Kidney epithelial cell (primary cell): ENCODE data around the gene HAPSTR1. TPM values are rescaled to one million over a fixed set of nuclear protein-coding genes. Genes with fewer than 3 reads are reported as not detected.

Source experiments
- DNase-seq: peaks from one replicate; pipeline ENCODE4 v3.0.0-alpha.2; 2010; ENCODE audit warnings: low read depth
- H3K27me3 ChIP-seq: 2 replicates; pipeline ENCODE4 v1.6.0; 2011; ENCODE audit warnings: low read length; ENCODE audit not compliant: control insufficient read depth, insufficient read depth
- H3K36me3 ChIP-seq: 2 replicates; pipeline ENCODE4 v1.5.1; 2011; ENCODE audit warnings: low read length; ENCODE audit not compliant: control insufficient read depth, insufficient read depth
- H3K4me3 ChIP-seq: 2 replicates; pipeline ENCODE4 v1.5.1; 2011; ENCODE audit warnings: low read depth, mild to moderate bottlenecking, control low read depth, low read length
- CTCF ChIP-seq: IDR thresholded peaks from 2 replicates; pipeline ENCODE4 v1.5.1; 2011; ENCODE audit warnings: mild to moderate bottlenecking, moderate library complexity, low read length, control low read depth, inconsistent platforms; ENCODE audit not compliant: insufficient read depth, poor library complexity, severe bottlenecking
- total RNA-seq: library from RNA; depleted of rRNA; stranded (reverse); fragments of >200 nt; gene quantifications from 2 replicates; pipeline ENCODE4 v1.2.3, GENCODE V29; 2015

HAPSTR1 gene
- total RNA-seq, 1 donor from 2014 or later, result 78.2 TPM

GRCh38 chr16:9091867-9092281, 430 bp downstream of the HAPSTR1 start:
- no peak for TF ChIP-seq CTCF
- no peaks in the 10 kb centered on the region for H3K27me3 ChIP-seq
- no peak for DNase-seq

DNA sequence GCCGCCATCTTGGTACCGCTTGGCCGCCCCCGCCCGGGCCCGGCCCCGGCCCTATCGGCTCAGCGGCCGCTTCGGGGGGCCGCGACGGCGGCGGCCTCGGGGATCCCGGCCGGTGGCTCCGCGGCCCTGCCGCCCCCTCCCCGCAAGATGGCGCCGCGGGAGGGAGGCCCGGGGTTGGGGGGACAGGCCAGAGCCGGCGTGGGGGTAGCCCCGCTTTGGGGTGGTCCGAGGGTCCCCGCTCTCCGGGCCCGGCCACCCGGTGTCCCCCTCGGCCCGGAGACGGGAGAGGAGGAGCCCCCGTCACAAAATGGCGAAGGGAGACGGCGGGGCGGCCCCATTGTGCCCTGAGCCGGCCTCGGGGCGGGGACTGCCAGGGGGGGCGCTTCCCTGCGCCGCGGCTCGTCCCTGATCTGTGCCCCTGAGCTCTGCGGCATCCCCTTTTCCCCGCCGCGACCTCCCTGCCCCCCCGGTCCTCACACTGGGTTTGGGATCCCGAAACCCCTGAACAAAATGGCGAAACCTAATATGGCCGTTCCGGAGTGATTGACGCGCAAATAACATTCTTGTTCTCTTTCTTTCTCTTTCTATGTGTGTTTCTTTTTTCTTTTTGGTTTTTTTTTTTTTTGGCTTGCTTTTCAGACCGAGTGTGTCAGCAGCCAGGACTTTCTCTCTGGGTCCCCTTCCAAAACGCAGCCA, 986 bp downstream of the HAPSTR1 start:
- TF ChIP-seq CTCF, result no peak
- no peak for DNase-seq

More at GRCh38 chr16:9091867-9092281, 430 bp downstream of the HAPSTR1 start:
- peak overlapping the region; percentile 65 for H3K4me3 ChIP-seq
- H3K36me3 ChIP-seq, result peaks cover 2% of the 10 kb centered on the region

DNA sequence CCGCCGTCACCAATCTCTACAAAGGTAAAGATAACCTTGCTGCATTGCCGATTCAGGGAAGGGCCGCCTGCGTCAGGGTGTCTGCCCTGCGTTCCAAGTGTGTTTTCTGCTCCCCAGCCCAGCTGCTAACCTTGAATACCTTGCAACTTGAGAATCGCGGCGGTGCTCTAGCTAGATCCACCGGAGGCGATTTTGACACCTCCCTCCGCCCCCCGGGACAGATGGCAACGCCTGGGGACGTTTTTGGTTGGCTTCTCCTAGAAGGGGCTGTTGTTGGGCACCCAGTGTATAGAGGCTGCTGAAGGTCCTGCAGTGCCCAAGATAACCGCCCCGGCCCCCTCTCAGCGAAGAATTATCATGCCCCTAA, 1.5 kb downstream of the HAPSTR1 start:
- no peak for DNase-seq
- Histone ChIP-seq H3K4me3 (peak overlapping the region; percentile 65), H3K27me3 (no peaks in the 10 kb centered on the region), H3K36me3 (peaks cover 2% of the 10 kb centered on the region)
- TF ChIP-seq CTCF, result no peak

More for the DNA sequence above, 986 bp downstream of the HAPSTR1 start:
- H3K27me3 ChIP-seq, result no peaks in the 10 kb centered on the region
- H3K4me3 ChIP-seq, result peak overlapping the region; percentile 65
- peaks cover 2% of the 10 kb centered on the region for H3K36me3 ChIP-seq

DNA sequence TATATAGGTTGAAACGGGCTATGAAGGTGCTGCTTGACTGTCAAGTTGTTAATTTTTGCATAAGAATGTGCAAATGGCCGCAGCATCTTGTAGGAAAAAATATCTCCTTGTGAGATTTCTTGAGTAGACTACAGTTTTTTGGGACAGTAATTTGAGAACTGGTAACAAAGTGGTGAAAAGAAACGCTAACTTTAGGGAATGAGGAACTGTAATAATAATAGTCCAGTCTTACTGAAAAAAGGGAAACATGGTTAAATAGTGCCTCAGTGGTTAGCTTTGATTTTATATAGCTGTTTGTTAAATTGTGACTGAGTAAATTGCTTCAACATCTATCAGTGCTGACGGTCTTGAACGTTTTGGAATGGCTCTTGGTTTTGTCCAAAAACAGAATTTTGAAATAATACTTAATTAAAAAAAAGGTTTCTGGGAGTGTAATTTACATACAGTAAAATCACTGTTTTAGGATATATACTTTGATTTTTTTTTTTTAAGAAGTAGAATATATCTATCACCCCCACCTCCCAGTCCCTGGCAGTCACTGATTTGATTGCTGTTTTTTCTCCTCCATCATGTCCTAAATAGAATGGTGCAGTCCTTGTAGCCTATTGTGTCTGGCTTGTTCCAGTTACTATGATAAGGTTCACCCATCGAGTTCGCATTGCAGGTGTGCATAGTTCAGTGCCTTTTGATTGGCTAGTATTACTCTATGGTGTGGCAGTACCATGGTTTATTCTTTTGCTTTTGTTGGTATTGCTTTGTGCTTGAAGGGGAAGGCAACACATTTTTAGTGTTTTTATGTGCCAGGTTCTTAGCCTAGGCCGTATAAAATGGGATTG, 2.8 kb downstream of the HAPSTR1 start:
- no peak for TF ChIP-seq CTCF
- no peak for DNase-seq
- peaks cover 2% of the 10 kb centered on the region for H3K36me3 ChIP-seq
- peak overlapping the region; percentile 65 for H3K4me3 ChIP-seq
- H3K27me3 ChIP-seq, result no peaks in the 10 kb centered on the region

DNA sequence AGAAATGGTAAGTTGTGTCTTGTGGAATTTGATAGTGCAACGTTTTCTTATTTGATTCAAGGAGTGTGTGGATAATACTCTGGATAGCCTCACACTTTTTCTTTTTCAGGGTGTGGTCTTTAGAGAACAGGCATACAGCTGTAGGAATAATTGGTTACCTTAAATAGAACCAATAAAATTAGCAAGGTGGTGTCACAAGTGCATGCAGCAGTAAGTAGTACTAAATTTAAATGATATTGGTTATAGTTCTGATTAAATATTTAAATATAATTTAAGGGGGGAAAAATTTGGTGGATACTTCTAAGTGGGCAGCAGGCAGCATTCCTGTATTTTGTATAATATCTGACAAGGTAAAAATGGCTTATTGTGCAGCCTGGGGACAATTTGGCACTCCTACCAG, 3.7 kb downstream of the HAPSTR1 start:
- peaks cover 2% of the 10 kb centered on the region for H3K36me3 ChIP-seq
- no peaks in the 10 kb centered on the region for H3K27me3 ChIP-seq
- no peak for DNase-seq
- peak overlapping the region; percentile 65 for H3K4me3 ChIP-seq
- no peak for TF ChIP-seq CTCF
